GM19455 (cell line): ENCODE measurements around the gene PTPRN2.
"Not testable (repeated sequence)": the region's sequence is repeated elsewhere in the genome, so short reads cannot be mapped to it uniquely, and the experiment has no call there.

Experiments used
- ATAC-seq: cut with Tn5 transposase; IDR thresholded peaks from one replicate; pipeline ENCODE4 v1.9.1; 2021; ENCODE audit not compliant: unreplicated experiment

Gene PTPRN2

GRCh38 chr7:157516911-157517781 is 1070.5 kb downstream of the PTPRN2 start:
- ATAC-seq, result no peak

- no peak for ATAC-seq
These were observed 1071.3 kb downstream of the PTPRN2 start for GRCh38 chr7:157516311-157516710.

DNA sequence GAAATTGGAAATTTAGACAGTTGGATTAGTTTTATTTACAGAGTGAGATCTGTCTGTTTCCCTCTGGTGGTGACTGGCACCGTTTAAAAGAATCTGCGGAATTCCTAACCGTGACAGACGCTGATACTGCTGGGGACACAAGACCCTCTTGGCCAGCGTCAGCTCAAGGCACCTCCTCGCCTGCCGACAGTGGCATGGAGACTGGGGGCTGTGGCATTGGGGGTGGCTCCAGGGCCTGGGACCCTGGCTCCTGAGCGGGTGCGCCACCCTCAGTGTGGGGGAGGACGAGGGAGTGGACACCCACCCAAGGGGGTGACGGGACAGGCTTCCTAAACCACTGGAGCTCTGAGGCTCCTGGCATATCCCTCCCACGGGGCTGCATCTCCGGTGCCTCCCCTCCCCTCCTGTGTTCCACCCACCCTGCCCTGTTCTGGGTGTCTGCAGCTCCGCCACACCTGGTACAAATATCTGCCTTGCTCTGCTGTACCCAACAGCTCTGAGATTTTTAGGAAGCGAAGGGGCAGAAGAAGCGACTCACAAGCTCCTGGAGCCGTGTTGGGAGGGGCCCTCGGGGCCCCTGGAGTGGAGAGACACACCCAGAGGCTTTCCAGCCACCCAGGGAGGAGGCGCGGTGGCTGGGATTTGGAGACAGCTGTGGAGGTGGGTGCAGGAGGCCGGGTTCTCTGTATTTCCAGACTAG is 1072.1 kb downstream of the PTPRN2 start:
- ATAC-seq, result no peak

DNA sequence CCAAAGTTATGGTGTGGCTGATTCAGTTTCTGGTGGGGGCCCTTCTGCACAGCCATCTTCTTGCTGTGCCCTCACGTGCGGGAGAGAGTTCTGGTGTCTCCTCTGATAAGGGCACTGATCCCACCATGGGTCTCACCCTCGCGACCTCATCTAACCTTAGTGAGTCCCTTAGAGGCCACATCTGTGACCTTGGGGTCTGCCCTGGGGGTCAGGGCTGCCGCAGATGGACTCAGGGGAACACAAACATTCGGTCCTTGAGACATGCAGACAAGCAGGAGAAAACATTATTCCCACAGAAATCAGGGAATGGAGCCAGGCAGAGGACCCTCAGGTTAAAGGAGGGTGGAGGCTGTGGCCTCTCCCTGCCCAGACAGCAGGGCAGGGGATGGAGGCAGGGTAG is 1072.9 kb downstream of the PTPRN2 start:
- ATAC-seq, result no peak

GRCh38 chr7:157514306-157514705 is 1073.3 kb downstream of the PTPRN2 start:
- no peak for ATAC-seq

- ATAC-seq, result no peak
These were observed 1073.9 kb downstream of the PTPRN2 start for GRCh38 chr7:157513682-157514081.

- ATAC-seq, result no peak
These were observed 1074.4 kb downstream of the PTPRN2 start for GRCh38 chr7:157513162-157513621.

- ATAC-seq, result no peak
These were observed 1078.4 kb downstream of the PTPRN2 start for GRCh38 chr7:157509226-157509625.

DNA sequence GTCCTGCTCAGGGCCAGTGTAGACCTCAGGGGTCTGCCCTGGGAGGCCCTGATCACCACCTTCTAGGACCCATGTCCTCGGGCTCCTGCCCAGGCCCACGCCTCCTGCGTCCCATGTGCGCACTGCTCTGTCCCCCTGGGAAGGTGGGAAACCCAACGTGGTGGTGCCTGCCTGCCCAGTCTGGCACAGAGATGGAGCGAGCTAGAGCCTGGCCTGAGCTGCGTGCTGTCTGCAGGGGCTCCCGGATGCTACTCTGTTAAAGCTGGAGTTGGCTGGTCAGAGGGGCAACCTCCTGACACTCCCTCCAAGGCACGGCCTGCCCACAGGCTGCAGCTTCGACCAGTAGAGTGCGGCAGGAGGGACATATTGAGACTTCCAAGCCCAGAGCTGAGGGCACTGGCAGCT is 1079.1 kb downstream of the PTPRN2 start:
- ATAC-seq, result no peak

DNA sequence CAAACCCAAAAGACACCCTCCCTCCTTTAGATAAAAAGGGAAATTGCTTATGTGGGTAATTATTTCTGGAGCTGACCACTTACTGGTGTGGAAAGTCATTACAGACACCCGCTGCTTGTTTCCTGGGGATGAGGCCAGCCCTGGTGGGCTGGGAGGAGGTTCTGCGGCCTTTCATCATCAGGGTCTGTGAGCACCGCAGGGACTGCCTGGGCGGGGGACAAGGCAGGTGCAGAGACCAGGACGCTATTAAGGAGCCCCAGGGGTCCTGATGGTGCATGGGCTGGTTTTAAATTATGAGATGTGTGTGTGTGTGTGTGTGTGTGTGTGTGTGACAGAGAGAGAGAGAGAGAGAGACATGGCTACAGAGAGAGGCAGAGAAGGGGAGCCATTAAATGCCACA is 1079.6 kb downstream of the PTPRN2 start:
- no peak for ATAC-seq

GRCh38 chr7:157506268-157506667 is 1081.4 kb downstream of the PTPRN2 start:
- ATAC-seq, result no peak

GRCh38 chr7:157505646-157506045 is 1082.0 kb downstream of the PTPRN2 start:
- ATAC-seq, result no peak

GRCh38 chr7:157503229-157503628 is 1084.4 kb downstream of the PTPRN2 start:
- ATAC-seq, result no peak

DNA sequence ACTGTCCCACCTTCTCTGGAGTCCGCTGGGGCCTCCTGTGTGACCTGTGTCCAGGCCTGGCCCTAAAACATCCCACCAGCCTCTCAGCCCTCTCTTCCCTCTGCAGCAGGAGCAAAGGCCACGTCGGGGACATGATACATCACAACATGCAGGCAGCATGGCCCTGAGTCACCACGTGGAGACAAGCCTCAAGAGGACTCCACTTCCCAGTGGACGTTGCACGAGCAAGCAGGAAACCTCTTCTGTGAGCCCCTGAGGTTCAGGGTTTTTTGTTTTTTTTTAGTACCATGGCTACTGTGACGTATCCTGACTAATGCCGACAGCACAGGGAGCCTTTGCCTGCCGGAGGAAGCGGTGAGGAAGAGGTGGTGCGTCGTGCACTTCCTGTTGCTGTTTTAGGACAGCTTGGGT is 1084.9 kb downstream of the PTPRN2 start:
- ATAC-seq, result no peak

GRCh38 chr7:157501581-157501980 is 1086.0 kb downstream of the PTPRN2 start:
- no peak for ATAC-seq

DNA sequence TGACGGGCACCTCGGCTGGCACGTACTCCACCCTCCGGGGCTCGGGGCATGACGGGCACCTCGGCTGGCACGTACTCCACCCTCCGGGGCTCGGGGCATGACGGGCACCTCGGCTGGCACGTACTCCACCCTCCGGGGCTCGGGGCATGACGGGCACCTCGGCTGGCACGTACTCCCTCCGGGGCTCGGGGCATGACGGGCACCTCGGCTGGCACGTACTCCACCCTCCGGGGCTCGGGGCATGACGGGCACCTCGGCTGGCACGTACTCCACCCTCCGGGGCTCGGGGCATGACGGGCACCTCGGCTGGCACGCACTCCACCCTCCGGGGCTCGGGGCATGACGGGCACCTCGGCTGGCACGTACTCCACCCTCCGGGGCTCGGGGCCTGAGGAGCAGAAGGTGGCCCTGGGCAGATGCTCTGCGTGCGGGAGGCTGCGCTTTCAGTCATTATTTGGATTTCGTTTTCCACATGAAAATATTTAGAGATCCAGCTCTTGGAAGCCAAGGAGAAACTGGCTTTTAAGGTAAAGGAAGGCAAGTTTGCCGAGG is 1086.6 kb downstream of the PTPRN2 start:
- not testable (repeated sequence) for ATAC-seq

- ATAC-seq, result no peak
These were observed 1087.3 kb downstream of the PTPRN2 start for GRCh38 chr7:157500171-157500960.

DNA sequence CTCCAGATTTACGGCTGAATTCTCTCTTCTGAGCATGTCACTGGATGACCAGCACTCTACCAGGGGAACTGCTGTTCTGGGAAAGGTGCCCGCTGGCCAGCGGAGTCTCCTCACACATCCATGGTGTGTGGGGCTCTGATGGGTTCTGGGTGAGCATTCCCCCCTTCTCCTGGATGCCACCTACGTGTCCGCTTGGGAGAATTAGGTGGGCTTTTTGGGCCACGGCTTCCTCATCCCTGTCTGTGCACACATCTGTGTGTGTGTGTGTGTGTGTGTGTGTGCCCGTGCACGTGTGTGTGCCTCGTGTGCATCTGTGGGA is 1087.8 kb downstream of the PTPRN2 start:
- ATAC-seq, result no peak

DNA sequence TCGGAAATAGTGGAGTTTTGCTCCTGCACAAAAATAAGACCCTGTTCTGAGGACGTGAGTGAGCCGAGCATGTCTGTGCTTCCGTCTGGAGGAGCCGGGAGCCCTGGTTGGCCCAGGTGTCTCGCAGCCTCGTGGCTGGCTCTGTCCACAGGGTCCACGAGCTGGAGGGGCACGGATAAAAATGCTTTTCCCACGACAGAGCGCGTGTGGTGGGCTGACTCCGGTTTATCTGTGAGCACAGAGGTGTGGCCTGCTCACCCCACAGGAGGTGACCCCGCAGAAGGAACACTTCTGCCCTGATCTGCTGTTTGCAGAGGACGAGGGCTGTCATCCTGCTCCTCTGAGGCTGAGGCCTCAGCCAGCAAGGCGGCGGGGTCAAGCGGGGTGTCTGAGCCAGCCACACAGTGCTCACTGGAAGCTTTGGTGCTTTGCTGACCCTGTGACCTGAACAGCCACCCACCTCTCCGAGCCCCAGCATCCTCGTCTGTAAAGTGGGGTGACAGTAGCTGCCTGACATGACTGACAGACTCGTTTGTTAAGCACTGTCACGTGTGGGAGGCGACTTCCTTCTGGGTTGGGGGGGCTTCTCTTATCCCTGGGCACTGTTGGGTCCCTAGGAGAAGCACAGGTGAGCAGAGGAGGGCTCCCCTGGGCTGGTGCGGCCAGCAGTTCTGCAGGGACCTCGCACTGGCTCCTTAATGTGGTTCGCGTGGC is 1088.3 kb downstream of the PTPRN2 start:
- no peak for ATAC-seq

GRCh38 chr7:157498657-157499056 is 1089.0 kb downstream of the PTPRN2 start:
- no peak for ATAC-seq
